A673 (cell line): Measurements from ENCODE around the gene ARMS2. TPM values are rescaled to one million over a fixed set of nuclear protein-coding genes. Genes with fewer than 3 reads are reported as not detected.
A peak's percentile ranks its signal among the peaks of the same experiment; 100 is the strongest.

Experiments
- BruUV-seq: library from RNA; stranded (reverse); fragments of 400-500 nt; replicated peaks from 2 replicates; lab custom pipeline; 2021; lab: Mats Ljungman, UMichigan
- CTCF ChIA-PET: fragments of 300-600 bp; sonication (Branson Sonifier 250); formaldehyde crosslinking; loops from one replicate; lab custom pipeline; 2022; ENCODE audit warnings: antibody characterized with exemption; lab: Charles Lee
- POLR2A ChIA-PET: fragments of 300-600 bp; sonication (Branson Sonifier 250); formaldehyde crosslinking; loops from one replicate; lab custom pipeline; 2022; ENCODE audit warnings: antibody characterized with exemption; ENCODE audit not compliant: low non-redundant PET; lab: Charles Lee
- DNase-seq: peaks from one replicate; pipeline ENCODE4 v3.0.0-alpha.2; 2015; ENCODE audit warnings: low spot score
- H3K27ac ChIP-seq: fragments of 200-600 bp; sonication (generic); 2 replicates; pipeline ENCODE4 v1.5.1; 2016; ENCODE audit warnings: mixed run types, low read depth, mild to moderate bottlenecking, mixed read lengths, antibody characterized with exemption, low read length; ENCODE audit not compliant: poor library complexity, severe bottlenecking
- H3K27me3 ChIP-seq: fragments of 200-600 bp; sonication (generic); replicated peaks from 2 replicates; pipeline ENCODE4 v1.6.1; 2017; ENCODE audit warnings: mixed run types, low read depth, mild to moderate bottlenecking, mixed read lengths, antibody characterized with exemption, low read length; ENCODE audit not compliant: insufficient read depth, poor library complexity
- H3K36me3 ChIP-seq: fragments of 200-600 bp; sonication (generic); 2 replicates; pipeline ENCODE4 v1.6.1; 2016; ENCODE audit warnings: mixed run types, mild to moderate bottlenecking, mixed read lengths, antibody characterized with exemption, low read length; ENCODE audit not compliant: insufficient read depth, poor library complexity, severe bottlenecking
- H3K4me1 ChIP-seq: fragments of 200-600 bp; sonication (generic); 2 replicates; pipeline ENCODE4 v1.6.1; 2017; ENCODE audit warnings: mixed run types, mild to moderate bottlenecking, mixed read lengths, antibody characterized with exemption, low read length; ENCODE audit not compliant: insufficient read depth, poor library complexity, severe bottlenecking
- H3K4me3 ChIP-seq: fragments of 200-600 bp; sonication (generic); 2 replicates; pipeline ENCODE4 v1.5.1; 2016; ENCODE audit warnings: low read depth, mixed run types, mild to moderate bottlenecking, mixed read lengths, low read length; ENCODE audit not compliant: poor library complexity, severe bottlenecking
- H3K9me3 ChIP-seq: fragments of 200-600 bp; sonication (generic); 2 replicates; pipeline ENCODE4 v1.6.1; 2016; ENCODE audit warnings: mixed run types, low read depth, mild to moderate bottlenecking, mixed read lengths, antibody characterized with exemption, low read length; ENCODE audit not compliant: poor library complexity, severe bottlenecking
- EZH2 ChIP-seq: fragments of 200-600 bp; sonication (generic); IDR thresholded peaks from 2 replicates; pipeline ENCODE4 v1.6.1; 2017; ENCODE audit warnings: borderline replicate concordance, low read depth, mild to moderate bottlenecking, mixed read lengths, antibody characterized with exemption, low read length; ENCODE audit not compliant: poor library complexity, severe bottlenecking
- intact Hi-C: fragments of 100-400 bp; cut with micrococcal nuclease; formaldehyde crosslinking; loops from one replicate; pipeline ENCODE4 v1.10.0; 2022; ENCODE audit not compliant: unreplicated experiment
- total RNA-seq: library from RNA; stranded (reverse); gene quantifications from 2 replicates; pipeline ENCODE4 v1.2.3, GENCODE V29; 2021
- TF ChIP-seq, protein P1 (sequence below): fragments of 300-800, 200-600 bp; sonication (generic); conservative IDR thresholded peaks from 2 replicates; pipeline ENCODE4 v1.5.1; 2017; ENCODE audit warnings: low read depth, mild to moderate bottlenecking, antibody characterized with exemption, low read length, moderate library complexity, mixed read lengths

ARMS2 gene
- total RNA-seq, 1 experiment from 2014 or later, result not detected

- Histone ChIP-seq H3K27ac (no peak overlapping the region), H3K4me1 (peaks cover 13% of the 10 kb centered on the region), H3K27me3 (no peaks in the 10 kb centered on the region), H3K36me3 (no peaks in the 10 kb centered on the region), H3K4me3 (no peak overlapping the region), H3K9me3 (no peaks in the 10 kb centered on the region)
- POLR2A ChIA-PET, result no interaction called here
- intact Hi-C loops, result no loop called here
- TF ChIP-seq, protein P1, sequence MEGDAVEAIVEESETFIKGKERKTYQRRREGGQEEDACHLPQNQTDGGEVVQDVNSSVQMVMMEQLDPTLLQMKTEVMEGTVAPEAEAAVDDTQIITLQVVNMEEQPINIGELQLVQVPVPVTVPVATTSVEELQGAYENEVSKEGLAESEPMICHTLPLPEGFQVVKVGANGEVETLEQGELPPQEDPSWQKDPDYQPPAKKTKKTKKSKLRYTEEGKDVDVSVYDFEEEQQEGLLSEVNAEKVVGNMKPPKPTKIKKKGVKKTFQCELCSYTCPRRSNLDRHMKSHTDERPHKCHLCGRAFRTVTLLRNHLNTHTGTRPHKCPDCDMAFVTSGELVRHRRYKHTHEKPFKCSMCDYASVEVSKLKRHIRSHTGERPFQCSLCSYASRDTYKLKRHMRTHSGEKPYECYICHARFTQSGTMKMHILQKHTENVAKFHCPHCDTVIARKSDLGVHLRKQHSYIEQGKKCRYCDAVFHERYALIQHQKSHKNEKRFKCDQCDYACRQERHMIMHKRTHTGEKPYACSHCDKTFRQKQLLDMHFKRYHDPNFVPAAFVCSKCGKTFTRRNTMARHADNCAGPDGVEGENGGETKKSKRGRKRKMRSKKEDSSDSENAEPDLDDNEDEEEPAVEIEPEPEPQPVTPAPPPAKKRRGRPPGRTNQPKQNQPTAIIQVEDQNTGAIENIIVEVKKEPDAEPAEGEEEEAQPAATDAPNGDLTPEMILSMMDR, result no peak
- no peak for TF ChIP-seq EZH2
- BruUV-seq, result no TSS peak
- CTCF ChIA-PET, result no interaction called here
- no peak for DNase-seq
Measured at GRCh38 chr10:122427280-122427679, 27.2 kb upstream of the ARMS2 start.

GRCh38 chr10:122435212-122435827 lies 19.1 kb upstream of the ARMS2 start:
- no peak for TF ChIP-seq EZH2
- TF ChIP-seq, protein P1, result peak; percentile 72
- Histone ChIP-seq H3K36me3 (no peaks in the 10 kb centered on the region), H3K9me3 (no peaks in the 10 kb centered on the region), H3K4me1 (no peaks in the 10 kb centered on the region), H3K4me3 (no peak overlapping the region), H3K27me3 (no peaks in the 10 kb centered on the region), H3K27ac (no peak overlapping the region)
- peak; percentile 64 for DNase-seq
- POLR2A ChIA-PET, result no interaction called here
- no TSS peak for BruUV-seq
- CTCF ChIA-PET, result interaction anchor here (0.7 to 2.8 kb wide), 4 partner anchors 92 to 156 kb away, joined by 3 to 15 read pairs (median 5); no protein-coding TSS in a partner anchor
- intact Hi-C loops, result loop anchor here (1.0 to 5.0 kb wide), 2 partner anchors 132 to 137 kb away; no protein-coding TSS in a partner anchor

- ChIA-PET CTCF (no interaction called here), POLR2A (no interaction called here)
- Histone ChIP-seq H3K4me1 (no peaks in the 10 kb centered on the region), H3K27me3 (no peaks in the 10 kb centered on the region), H3K36me3 (no peaks in the 10 kb centered on the region), H3K9me3 (no peaks in the 10 kb centered on the region), H3K27ac (no peak overlapping the region), H3K4me3 (no peak overlapping the region)
- TF ChIP-seq, protein P1, result no peak
- intact Hi-C loops, result no loop called here
- DNase-seq, result no peak
- no TSS peak for BruUV-seq
Measured at GRCh38 chr10:122441961-122442360, 12.5 kb upstream of the ARMS2 start.
